GM21390 (cell line): ENCODE measurements around the gene LMCD1.

Experiments
- ATAC-seq: cut with Tn5 transposase; IDR thresholded peaks from one replicate; pipeline ENCODE4 v1.9.1; 2021; ENCODE audit not compliant: unreplicated experiment

LMCD1 gene

GRCh38 chr3:8608041-8608790, 106.6 kb downstream of the LMCD1 start:
- no peak for ATAC-seq

- no peak for ATAC-seq
These were observed 107.3 kb downstream of the LMCD1 start for GRCh38 chr3:8608791-8609467.

GRCh38 chr3:8610951-8611350, 109.3 kb downstream of the LMCD1 start:
- ATAC-seq: no peak

- no peak for ATAC-seq
These were observed 116.3 kb downstream of the LMCD1 start for GRCh38 chr3:8617921-8618320.

DNA sequence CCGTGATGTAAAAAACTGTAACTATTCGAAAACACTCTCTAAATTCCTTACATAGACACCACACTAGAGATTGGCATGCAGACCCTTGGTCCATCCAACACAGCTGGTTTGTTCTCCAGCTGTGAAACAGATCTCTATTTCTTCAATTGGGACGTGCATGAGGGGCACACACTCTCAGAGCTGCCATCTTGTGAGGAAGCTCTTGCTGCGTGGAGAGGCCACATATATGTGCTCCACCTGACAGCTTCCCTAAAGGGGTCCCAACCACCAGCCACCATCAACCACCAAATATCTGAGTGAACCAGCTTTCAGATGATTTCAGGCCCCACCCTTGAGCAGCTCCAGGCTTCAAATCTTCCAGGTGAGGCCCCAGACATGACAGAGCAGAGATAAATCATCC, 117.3 kb downstream of the LMCD1 start:
- ATAC-seq: no peak

DNA sequence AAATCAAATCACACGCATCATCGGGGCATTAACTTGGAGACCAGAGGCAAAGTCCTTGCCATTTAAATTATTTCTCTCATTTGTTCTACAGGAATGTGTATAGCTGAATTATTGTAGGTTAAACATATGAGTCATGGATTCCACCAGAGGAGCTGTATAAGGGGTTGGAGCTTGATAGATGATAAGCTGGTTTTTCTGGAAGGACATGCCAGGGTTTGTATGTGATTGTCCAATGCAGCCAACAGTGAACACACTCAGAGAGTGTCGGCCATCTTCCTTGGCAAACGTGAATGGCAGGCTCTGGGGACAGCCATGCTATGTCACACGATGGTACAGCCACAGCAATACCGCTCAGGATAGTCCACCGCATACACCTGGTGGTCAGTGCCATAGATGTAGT, 117.9 kb downstream of the LMCD1 start:
- no peak for ATAC-seq

- no peak for ATAC-seq
These were observed 119.5 kb downstream of the LMCD1 start for GRCh38 chr3:8621141-8621540.

DNA sequence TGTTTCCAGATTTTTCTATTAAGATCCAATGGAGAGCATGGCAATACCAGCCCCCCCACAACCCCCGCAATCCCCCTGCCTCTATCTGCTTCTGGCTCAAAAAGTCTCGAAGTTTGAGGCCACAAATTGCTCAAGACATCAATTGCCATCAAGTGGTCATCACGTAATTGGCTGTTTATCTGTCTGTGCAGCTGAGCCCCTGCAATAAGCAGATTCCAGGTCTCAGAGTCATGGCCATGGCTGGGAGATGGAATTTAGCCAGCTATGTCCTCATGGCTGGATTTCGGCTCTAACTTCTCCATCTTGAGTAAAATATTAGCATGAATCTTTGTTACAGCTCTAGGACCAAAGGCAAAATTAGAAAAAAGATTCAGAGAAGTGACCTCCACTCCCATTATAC, 120.2 kb downstream of the LMCD1 start:
- ATAC-seq: no peak

DNA sequence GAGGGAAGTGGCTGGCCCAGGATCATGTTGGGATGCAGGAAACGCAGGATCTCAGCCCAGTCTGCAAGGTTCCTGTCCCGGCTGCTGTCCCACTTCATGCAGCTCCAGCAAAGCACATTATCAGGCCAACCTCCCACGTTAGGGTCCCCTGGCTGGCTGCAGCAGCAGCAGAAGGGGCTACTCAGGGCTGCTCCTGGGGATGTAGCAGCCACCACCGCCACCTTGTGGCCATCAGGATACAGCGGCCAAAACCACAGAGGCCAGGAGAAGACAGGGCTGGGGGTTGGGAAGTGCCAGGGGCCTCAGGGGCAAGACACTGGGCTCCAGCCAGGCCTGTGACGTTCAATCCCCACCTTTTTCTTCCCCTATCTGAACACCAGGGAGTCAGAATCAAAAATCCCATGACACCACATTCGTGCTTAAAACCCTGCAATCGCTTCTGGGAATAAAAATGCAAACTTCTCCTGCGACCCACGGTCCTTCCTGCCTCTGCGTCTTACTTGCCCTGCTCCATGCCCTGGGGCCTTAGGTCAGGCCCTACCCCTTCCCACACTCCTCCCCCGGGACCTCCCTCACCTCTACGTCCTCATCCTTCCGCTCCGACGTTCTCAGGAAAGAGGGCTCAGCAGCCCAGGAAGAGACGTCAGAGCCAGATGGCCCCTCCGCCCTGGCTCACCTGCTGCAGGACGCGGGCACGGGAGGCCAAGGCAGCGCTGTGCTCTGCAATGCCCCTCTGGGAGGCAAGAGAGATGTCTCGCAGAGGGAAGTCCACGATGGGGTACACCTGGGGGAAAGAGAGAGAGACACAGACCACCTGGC, 121.5 kb downstream of the LMCD1 start:
- ATAC-seq: peak; percentile 94

DNA sequence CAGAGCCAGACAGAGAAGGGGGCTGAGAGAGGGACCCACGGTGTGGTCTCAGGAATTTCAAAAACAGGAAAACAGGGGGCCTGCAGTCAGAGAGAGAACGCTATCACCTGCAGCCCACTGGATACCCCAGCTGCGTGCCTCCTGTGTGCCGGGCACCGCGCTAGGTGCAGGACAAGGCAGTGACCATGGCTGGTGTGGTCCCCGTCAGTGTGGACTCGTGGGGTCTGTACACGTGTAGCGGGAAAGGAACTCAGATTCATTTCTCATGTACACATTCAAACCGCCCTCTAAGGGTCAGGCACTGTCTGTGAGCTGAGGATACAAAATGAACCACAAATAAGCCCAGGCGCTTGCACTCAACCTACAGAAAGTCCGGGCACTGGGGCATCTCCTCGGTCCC, 122.1 kb downstream of the LMCD1 start:
- ATAC-seq: no peak
